ENCODE measurements around the gene HAUS3.

Gene HAUS3

GRCh38 chr4:2262944-2263250, 21.0 kb upstream of the HAUS3 start:
- DNase-seq: no peak

- DNase-seq: peak; percentile 96
Measured at GRCh38 chr4:2262145-2262943, 20.4 kb upstream of the HAUS3 start.

DNA sequence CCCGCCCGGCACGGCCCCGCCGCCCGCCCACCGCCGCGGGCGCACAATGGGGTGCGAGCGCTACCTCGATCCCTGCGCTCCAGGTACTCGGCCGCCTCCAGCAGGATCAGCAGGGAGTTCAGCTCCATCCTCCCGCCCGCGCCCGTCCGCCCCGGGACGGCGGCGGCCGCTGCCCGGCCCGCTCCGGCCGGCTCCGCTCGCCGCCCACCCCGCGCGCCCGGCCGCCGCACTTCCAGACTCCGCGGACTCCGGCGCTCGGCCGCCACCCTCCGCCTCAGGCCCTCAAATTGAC, 19.9 kb upstream of the HAUS3 start, which contains the start of gene MXD4:
Gene MXD4, minus strand, starts transcription at position 257 of the 292 bp plus-strand sequence. Its CDS starts 129 bp downstream, at position 128.
- no peak for DNase-seq

DNA sequence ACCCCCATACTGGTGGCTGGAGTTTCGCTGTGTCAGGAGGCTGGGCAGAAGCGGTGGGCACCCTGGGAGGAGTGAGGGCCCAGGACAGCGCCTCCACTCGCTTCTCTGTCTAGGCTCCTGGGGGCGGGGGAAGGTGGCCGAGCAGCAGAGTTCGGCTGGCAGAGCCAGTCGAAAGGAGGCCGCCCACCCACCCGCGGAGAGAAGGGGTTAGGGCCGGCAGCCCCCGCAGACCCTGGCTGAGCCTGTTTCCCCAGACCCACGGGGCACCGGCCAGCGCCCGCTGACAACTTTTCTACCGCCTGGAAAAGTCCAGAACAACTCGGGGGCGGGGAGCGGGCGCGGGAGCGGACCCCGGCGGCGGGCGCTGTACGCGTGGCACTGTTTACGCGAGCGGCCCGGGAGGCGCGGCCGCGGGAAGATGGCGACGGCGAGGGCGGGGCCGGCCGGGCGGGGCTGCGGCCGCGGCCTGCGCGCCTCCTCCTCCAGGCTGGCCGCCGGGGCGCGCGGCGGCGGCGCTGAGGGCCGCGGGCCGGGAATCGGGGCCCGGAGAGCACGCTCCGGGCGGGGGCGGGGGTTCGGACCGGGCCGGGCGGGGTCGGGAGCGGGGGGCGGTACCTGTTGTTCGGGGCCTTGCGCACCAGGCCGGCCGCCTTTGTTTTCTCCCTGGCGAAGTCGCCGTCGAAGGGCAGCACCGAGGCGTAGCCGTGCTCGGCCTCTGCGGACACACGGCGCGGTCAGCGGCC, 19.4 kb upstream of the HAUS3 start:
- DNase-seq: no peak

DNA sequence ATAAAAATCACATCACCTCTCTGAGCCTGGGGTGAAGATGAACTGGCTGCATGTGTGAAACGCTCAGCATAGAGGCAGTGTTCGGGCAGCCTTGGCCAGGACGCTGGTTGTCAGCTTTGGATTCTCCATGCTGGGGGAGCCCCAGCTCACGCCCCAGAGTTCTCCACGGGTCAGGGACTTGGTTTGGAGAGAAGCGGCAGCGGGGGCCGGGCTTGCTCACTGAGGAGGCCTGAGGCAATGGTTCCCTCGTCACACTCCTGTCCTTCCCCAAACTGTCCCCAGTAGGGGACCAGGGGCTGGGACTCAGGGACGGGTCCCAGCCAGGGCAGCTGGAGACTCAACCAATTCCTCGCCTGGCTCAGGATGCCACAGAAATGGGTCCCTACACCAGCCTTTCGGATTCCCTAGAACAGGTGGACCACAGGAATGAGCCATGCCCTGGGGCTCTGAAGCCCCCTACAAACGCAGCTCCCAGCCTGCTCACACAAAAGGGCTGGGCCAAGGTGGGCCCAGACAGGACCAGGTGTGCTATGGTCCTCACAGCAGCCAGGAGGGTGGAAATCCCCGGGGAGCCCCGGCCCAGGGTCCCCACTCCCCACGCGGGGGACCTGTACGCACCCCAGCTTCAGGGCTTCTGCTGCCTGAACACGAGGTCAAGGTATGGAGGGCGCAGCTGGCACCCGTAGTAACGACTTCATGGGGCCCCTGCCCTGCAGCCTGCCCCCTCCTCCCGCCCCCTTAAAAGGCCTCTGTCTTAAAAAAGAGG, 18.6 kb upstream of the HAUS3 start:
- DNase-seq: no peak

- no peak for DNase-seq
Measured at GRCh38 chr4:2259541-2260343, 17.8 kb upstream of the HAUS3 start.

GRCh38 chr4:2259036-2259540, 17.2 kb upstream of the HAUS3 start:
- DNase-seq: no peak

- no peak for DNase-seq
Measured at GRCh38 chr4:2258091-2259035, 16.4 kb upstream of the HAUS3 start.

GRCh38 chr4:2257361-2258081, 15.6 kb upstream of the HAUS3 start:
- DNase-seq: no peak

- DNase-seq: no peak
Measured at GRCh38 chr4:2256781-2257191, 14.9 kb upstream of the HAUS3 start.

DNA sequence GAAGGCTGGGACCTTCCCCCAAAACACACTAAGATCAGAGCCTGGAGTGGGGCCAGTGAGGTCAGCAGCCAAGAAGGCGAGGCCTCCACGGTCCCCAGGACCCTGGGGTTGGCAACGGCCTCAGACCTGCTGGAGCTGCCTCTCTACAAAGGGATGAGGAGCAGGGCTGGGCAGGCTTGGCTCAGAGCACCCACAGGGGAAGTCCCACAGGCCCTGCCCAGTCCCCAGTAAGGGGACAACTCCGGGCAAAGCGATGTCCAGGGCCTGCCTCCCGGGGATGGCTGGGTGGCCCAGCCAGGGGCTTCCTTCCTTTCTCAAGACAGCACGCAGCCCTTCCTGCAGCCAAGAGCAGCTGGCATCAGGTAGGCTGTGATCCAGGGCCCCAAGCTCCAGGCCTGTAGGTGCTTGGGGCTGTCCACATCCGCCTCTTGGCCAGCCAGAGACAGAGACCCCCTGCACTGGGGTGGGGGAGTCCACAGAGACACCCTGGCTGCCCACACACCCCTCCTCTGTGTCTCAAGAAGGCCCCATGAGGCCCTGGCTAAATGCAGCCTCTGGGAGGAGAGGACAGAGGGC, 14.3 kb upstream of the HAUS3 start:
- no peak for DNase-seq

DNA sequence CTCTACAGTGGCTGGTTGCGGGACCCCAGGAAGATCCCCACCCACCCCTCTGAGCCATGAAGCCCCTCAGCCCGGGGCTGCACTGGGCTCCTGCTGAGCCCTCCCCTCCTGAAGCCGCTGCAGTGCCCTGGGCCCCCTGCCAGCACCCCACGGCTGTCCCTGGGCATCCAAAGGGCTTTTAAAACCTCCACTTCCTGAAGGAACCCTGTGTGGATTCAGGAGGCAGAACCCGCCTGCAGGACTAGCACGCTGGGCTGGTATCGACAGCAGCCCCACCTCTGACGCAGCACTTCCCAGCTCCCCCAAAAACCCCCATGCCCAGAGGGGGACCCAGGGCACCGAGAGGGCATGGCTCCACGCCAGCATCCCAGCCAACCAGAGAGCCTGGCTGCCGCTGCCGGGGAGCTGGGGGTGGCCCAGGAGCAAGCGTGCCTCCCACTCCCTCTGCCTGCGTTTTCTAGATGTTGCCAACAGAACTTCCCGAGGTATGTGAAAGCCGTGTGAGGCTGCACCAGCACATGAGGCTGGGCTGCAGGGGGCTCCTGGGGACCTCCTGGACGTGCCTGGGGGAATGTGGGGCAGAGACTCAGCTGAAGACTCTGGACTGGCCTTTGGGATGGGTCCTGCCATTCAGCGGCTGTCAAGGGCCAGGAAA, 13.7 kb upstream of the HAUS3 start:
- no peak for DNase-seq

DNA sequence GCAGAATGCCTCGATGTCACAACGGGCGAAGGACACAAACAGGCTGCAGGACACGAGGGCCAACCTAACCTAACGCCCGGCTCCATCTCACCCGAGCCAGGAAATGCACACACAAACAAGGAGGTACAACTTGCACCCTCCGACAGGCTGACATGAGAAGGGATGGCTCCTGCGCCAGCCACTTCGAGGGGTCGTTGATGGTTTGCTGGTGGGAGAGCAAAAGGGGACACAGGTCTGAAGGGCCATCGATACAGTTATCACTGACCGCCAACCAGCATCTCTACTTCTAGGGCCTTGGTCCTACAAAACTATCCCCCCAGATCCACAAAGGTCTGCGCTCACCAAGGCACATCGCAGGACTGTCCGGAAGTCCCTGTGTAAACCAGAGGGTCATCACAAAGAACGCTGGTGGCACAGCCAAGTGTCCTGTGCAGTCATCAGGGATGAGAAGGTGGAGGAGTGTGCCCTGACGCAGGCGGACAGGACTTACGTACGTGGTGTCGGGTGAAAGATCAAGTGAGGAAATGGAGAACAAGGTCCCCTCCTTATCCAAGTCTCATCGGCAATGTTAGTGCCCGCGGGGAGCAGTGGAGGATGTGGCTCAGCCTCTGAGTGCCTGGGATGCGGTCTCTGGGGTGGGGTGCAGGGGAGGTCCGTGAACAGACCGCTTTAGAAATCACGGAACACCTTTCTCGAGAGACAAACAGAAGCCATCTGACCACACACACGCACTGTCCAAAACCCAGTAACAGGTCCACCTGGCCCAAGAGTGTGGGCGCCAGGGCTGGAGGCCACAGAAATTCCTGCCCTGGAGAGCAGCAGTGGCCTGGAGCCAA, 13.0 kb upstream of the HAUS3 start:
- no peak for DNase-seq

GRCh38 chr4:2253160-2254084, 11.5 kb upstream of the HAUS3 start:
- no peak for DNase-seq

GRCh38 chr4:2252530-2253091, 10.7 kb upstream of the HAUS3 start:
- no peak for DNase-seq

DNA sequence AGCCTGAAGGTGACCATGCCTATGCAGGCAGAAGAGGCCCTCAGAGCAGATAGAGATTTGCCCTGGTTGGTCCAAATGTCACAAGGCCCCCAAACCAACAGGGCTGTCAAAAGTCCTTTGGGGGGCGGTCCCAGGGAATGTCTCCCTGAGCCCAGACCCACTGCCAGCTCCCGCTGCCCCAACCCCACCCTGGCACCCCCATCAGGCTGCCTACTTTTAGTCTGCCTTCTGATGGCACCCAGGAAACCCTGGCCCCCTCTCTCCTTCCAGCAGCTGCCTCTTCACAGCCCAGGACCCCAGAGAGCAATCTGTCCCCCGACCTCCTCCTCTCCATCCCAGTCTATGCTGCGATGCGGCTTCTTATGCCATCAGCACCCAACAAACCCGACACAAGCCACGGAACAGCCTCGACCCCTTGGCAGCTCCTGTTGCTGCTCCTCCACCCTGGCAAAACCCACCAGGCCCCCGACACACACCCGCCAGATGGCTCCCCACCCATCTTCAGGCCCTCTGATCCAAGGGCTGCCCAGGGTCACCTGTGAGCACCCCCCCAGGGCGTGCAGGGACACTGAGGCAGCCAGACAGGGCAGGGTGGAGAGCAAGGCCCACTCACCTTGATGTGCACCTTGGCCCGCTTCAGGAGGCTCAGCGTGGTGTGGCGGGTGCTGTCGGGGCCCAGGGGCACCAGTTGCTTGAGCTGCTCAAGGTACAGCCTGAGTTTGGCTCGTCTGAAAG, 10.0 kb upstream of the HAUS3 start:
- DNase-seq: no peak

All from NCI-H446 treated with DMSO at 0.1 percent for 48 hours (cell line).